ACHN (cell line): ENCODE data around the gene TUBB1.
"Not testable (repeated sequence)": the region's sequence is repeated elsewhere in the genome, so short reads cannot be mapped to it uniquely, and the experiment has no call there.

Source experiments
- DNase-seq: peaks from one replicate; pipeline ENCODE4 v3.0.0-alpha.2; 2015
- in situ Hi-C: cut with HindIII; loops from 2 replicates; pipeline ENCODE4 v1.10.0; 2017; ENCODE audit warnings: low sequenced_read_pairs, low pct_ligation_motif_present, low pct_unique_long_range_greater_than_20kb

Gene TUBB1

DNA sequence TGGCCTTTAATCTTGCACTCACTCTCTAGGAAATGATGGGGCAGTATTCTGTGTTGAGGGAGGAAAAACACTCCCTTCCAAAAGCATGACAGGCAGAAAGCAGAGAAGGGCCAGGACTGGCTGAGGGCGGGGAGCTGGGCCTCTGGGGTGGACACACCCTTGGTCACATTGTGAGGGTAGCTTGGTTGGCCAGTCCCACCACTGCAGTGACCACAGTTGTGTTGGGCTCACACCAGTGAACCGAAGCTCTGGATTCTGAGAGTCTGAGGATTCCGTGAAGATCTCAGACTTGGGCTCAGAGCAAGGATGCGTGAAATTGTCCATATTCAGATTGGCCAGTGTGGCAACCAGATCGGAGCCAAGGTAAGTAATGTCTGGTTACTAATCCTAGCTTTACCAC is at the start of gene TUBB1:
TSS of gene TUBB1 (plus strand) at position 213 of the 400 bp plus-strand sequence. CDS start at position 307, 94 bp downstream.
- DNase-seq = no peak
- in situ Hi-C loops = no loop called here

DNA sequence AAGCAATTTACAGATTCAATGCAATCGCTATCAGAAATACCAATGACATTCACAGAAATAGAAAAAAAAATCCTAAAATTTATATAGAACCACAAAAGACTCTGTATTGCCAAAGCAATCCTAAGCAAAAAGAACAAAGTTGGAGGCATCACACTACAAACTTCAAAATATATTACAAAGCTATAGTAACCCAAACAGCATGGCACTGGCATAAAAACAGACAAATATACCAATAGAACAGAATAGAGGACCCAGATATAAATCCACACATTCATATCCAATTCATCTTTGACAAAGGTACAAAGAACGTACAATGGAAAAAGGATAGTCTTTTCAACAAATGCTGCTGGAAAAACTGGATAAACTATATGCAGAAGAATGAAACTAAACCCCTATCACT is 49.8 kb upstream of the TUBB1 start:
- in situ Hi-C loops = no loop called here
- DNase-seq = no peak

DNA sequence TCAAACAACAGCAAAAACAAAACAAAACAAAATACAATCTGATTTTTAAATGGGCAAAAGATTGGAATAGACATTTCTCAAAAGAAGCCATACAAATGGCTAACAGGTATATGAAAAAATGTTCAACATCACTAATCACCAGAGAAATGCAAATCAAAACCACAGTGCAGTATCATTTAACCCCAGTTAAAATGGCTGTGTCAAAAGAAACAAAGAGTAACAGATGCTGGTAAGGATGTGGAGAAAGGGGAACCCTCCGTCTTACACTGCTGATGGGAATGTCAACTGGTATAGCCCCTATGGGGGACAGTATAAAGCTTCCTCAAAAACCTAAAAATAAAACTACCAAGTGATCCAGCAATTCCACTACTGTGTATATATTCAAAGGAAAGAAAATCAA is 49.1 kb upstream of the TUBB1 start:
- in situ Hi-C loops = no loop called here
- DNase-seq = no peak

DNA sequence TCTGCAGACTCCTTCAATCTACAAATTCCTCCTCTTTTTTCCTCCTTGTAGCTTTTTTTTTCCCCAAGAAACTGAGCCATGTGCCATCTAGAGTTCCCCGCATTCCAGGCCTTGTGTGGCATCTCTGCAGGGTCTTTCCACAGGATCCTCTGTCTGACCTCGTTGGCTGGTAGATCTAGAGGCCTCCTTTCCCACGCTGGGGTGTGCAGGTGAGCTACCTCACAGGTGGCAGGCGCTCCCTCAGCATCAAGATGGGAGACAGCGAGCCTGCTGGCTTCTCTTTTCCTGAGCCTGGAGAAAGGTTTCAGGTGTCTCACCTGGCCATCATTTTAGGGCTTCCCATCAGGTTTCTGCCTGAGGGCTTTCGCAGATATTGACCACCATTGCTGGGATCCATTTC is 47.8 kb upstream of the TUBB1 start:
- in situ Hi-C loops = no loop called here
- no peak for DNase-seq

DNA sequence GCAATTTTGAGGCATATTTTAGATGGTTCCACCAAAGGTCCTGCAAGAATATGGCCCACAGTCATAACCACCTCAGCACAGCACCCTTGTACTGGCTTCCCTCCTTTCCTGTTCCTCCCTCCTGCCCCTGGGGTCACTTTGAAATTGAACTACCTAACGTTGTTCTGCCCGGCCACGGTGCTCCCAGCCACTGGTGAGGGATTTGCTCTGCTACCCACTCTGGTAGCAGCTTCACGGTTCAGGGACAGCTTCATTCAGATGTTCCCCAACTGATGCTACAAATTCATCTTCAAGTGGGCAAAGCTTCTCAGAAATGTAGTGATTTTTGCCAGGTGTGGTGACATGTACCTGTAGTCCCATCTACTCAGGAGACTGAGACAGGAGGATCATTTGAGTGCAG is 46.0 kb upstream of the TUBB1 start:
- in situ Hi-C loops = no loop called here
- DNase-seq = no peak

DNA sequence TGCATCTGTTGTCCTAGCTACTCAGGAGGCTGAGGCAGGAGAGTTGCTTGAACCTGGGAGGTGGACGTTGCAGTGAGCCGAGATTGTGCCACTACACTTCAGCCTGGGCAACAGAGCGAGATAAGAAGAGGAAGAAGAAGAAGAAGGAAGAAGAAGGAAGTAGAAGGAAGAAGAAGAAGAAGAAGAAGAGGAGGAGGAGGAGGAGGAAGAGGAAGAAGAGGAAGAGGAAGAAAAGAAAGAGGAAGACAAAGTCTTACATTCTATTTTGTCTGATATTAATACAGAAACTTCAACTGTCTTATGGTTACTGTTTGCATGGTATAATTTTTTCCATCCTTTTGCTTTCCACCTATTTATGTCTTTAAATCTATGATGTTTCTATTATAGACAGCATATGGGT is 45.4 kb upstream of the TUBB1 start:
- no peak for DNase-seq
- in situ Hi-C loops = no loop called here

DNA sequence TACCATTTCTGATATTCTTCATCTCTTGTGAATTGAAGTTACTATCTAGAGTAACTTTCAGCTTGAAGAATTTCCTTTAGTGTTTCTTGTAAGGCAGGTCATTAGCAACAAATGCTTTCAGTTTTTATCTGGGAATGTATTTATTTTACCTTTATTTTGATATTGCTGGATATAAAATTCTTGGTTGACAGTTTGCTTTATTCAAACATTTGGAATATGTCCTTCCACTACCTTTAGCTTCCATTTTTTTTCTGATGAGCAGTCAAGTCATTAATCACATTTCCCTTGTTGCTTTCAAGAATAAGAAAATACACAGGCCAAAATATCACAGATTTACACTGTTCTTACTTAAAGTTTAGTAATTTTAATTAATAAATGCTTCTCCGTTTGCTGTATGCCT is 43.9 kb upstream of the TUBB1 start:
- no peak for DNase-seq
- in situ Hi-C loops = no loop called here

DNA sequence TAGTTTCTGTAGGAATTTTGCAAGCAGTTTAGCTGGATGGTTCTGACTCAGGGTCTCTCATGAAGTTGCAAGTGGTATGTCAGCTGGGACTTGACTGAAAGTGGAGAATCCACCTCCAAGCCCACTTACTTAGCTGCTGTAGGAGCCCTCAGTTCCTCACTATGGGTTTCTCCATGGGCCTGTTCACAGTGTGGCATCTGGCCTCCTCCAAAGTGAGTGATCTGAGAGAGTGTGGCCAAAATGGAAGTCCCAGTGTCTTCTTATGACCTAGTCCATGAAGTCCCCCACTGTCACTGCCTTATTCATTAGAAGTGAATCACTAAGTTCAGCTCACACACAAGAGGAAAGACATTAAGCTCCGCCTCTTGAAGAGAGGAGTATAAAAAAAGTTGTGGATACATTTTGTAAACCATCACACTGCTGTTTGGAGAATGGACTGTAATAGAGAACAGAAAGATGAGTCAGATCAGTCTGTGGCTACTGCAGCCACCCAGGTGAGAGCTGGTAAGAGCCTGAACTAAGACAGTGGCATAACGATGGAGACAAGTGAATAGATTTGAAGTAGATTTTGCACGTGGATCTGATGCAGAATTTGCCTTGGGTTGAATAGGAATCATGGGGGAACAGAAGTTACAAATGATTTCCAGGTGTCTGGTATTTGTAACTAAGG is 43.0 kb upstream of the TUBB1 start:
- DNase-seq = no peak
- in situ Hi-C loops = no loop called here

DNA sequence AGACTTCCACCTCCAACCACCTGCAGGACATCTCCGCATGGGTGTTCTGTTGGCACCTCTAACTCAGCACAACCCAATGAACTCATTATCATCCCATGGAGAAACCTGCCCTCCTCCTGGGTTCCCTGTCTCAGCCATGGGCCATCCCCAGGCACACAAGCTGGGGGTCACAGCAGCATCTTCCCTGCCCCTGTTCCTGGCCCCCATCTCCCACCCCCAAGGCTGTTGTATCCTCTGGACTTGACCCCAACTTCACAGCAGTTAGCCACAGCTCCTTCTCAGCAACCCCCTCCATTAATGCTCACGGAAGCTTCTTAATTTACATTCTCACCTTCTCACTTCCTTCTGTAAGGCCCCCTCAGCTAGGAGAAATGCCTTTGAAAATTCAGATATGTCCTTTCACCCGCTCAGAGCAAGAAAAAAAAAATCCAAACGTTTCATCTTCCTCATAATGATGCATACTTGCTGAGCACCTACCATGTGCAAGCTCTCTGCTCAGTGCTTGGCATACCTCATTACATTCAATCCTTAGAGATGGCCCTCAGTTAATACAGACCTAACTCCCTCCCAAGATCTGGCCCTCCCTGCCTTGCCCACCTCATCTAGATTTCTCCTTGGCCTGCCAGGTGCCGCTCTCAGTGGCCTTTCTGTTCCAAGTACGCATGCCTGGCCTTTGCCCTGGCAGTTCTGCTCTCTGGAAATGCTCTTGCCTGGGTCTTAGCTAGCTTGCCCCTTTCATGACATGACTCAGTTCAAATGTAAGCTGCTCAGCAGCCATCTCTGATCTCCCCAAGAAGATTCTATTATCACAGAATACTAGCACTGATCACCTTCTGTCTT is 40.7 kb upstream of the TUBB1 start:
- in situ Hi-C loops = no loop called here
- no peak for DNase-seq

DNA sequence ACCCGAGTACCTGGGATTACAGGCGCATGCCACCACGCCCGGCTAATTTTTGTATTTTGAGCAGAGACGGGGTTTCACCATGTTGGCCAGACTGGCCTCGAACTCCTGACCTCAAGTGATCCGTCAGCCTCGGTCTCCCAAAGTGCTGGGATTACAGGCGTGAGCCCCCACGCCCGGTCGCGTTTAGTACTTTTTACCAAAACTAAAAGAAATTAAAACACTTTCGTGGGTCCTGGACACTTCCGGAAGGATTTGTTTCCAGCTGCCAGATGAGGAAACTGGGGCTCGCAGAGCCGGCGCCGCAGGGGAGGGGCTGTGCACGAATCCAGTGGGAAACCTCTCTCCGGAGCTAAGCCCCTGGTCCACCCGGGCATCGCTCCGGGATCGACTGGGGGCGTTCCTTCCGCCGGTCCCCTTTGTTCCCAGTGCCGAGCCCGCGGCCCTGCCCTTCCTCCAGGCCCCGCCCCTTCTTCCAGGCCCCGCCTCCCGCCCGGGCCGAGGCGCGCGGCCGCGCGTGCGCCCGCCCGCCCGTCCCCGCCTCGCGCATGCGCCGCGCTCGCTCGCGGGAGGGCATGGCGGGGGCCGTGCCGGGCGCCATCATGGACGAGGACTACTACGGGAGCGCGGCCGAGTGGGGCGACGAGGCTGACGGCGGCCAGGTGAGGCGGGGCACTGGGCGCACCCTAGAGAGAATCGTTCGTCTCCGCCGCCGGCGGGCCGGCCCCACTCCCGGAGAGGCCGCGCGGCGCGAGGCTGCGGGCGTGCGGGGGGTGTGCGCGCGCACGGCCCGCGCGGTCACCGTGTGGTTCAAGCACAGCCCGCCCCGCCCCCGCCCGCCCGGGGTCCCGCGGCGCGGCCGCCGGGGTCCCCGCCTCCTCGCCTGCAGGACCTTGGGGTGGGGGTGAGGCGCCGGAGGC is 38.3 kb upstream of the TUBB1 start, which contains the start of gene NELFCD:
TSS of gene NELFCD (plus strand) at position 546 of the 917 bp plus-strand sequence. CDS start at position 600, 54 bp downstream.
- in situ Hi-C loops = no loop called here
- DNase-seq = peak; percentile 89

DNA sequence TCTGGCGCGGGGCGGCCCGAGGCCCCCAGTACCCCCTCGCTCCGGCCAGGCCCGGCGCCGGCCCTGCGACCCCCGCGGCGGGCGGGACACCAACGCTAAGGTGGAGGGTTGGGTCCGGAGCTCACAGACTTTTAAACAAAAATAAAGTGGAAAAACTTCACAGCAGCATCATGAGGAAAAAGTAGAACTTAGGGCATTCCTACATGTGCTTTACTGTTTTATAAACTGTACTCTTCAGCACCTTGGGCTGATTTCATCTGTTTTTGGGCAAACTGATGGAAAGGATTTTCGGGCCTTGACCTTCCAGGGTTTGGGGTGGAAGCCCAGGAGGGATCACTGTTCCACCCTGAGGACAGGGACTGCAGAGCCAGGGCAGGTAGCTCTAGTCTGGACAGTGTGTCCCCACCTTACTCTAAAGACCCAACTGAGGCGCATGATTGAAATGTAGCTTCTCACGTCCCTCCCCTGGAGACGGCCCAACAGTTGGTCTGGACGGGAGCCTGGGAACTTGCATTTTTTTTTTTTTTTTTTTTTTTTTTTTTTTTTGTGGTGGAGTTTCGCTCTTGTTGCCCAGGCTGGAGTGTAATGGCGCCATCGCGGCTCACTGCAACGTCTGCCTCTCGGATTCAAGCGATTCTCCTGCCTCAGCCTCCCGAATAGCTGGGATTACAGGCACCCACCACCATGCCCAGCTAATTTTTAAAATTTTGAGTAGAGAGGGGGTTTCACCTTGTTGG is 37.4 kb upstream of the TUBB1 start:
- no peak for DNase-seq
- in situ Hi-C loops = no loop called here

DNA sequence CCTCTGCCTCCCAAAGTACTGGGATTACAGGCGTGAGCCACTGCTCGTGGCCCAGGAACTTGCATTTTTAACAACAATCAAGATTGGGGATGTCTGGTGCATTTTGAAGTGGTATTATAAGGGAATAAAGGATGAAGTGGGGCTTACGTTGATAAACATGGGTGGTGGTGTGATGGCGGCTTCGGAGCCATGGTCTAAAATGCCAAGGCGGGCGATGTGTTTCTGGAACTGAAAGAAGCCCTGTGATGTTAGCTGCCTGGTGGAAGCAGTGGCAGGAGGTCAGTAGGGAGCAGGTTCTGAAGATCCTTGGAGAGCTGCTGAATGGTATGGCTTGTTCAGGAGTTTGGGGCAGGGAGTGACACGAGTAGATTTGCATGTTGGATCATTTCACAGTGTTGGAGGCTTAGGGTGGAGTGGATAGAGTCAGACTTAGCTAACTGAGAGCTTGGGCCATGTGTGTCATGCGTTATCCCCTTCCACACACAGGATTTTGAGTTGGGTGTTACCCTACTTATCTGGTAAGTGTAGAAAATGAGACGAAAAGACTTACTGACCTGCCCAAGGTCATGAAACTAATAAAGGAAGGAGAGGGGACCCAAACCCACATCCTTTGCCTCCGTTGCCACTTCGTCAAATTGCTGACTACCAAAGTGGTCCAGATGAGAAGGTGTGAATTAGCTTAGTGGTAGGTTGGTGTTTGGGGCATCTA is 36.7 kb upstream of the TUBB1 start:
- no peak for DNase-seq
- in situ Hi-C loops = no loop called here

DNA sequence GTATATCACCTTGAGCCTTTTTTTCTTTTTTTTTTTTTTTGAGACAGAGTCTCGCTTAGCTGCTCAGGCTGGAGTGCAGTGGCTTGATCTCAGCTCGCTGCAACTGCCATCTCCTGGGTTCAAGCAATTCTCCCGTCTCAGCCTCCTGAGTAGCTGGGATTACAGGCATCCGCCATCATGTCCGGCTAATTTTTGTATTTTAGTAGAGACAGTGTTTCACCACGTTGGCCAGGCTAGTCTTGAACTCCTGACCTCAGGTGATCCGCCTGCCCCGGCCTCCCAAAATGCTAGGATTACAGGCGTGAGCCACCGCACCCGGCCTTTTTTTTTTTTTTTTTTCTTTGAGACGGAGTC is 36.1 kb upstream of the TUBB1 start:
- DNase-seq, in situ Hi-C loops: not testable (repeated sequence)

DNA sequence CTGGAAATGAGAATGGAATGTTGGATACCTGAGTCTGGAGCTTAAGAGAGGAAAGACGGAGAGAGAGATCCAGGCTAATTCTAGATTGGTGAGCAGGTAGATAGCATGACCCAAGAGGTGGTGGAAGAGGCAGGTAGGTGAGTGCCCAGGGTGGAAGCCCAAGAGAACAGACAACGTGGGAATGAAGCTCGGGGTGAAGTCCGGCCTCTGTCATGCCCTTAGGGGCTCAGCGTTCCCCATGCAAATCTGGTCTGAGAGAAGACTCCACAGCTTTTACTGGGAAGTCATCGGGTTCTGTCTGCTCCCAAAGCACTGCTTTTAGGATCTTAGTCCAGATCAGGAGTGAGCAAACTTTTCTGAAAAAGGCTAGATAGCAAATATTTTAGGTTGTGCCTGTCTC is 34.5 kb upstream of the TUBB1 start:
- in situ Hi-C loops = no loop called here
- DNase-seq = no peak

DNA sequence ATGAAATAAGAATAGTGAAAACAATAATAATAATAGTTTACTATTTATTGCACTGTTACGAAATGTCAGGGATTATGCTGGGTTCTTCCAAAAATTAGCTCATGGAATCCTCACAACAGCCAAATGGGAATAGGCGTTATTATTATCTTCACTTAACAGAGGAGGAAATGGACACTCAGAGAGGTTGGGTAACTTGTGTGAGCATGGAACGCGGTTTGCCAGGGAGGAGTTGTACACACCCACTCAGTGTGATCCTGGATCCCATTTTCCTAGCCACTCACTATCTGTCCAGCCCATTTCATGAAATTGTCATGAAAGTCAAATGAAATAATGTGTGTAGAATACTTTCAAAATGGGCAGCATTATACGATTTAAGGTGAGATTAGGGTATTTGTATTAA is 33.6 kb upstream of the TUBB1 start:
- in situ Hi-C loops = no loop called here
- no peak for DNase-seq

DNA sequence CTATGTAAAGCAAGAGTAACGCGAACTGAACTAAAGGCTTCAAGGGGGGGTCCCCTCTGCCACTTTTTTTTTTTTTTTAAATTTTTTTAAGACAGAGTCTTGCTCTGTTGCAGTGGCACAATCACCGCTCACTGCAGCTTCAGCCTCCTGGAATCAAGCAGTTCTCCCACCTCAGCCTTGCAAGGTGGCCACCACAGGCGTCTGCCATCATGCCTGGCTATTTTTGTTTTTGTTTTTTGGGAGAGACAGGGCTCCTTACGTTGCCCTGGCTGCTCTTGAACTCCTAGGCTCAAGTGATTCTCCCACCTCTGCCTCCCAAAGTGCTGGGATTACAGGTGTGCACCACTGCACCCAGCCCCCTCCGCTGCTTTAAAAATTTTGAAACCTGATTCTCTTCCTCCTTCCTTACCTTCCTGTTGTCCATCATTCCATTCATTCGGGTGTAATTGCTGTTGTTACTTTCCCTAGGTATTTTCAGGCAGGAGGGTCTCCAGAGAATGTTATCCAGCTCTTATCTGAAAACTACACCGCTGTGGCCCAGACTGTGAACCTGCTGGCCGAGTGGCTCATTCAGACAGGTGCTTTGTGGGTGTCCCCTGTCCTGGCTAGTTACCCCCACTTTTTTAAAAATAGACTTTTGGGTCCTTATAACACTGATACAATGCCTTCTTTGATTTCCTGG is 32.8 kb upstream of the TUBB1 start:
- in situ Hi-C loops = no loop called here

DNA sequence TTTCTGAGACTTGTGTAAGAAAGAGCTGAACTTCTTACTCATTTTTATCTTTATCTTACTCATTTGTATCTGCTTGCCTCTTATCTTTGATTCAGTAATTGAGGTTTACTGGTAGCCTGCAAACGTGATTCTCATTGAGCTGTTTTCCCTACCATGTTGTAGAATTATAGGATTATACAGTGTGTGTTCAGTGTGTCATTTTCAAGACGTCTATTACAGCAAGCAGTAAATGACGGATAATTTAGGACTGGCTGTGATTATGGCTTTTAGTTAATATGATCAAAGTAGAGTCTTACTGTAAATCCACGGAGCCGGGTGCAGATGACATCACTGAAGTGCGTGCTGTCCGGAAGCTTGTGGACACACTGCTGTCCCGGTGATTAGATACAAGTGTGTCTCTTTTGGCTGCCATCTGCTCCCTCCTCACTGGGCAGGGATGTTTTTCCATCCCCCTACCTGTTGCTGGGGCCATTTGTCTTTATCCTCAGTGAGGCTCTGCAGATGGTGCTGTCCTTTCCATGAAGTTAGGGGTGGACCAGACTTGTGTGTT is 32.2 kb upstream of the TUBB1 start:
- in situ Hi-C loops = no loop called here
- no peak for DNase-seq

More for the DNA sequence above, 32.8 kb upstream of the TUBB1 start:
- DNase-seq = no peak
